Stimulated activated CD4-positive, alpha-beta T cell treated with anti-CD3 and anti-CD28 coated beads, TNF-alpha, amount 100 ng/mL, for 4 hours (primary cell): ENCODE measurements around the gene RARA.
A peak's percentile ranks its signal among the peaks of the same experiment; 100 is the strongest.

ENCODE experiments used
- DNase-seq, 3 experiments: peaks; one replicate each; pipeline ENCODE4 v3.0.0-alpha.2; 2020; ENCODE audit warnings: low read depth in 3 of 3

RARA gene

DNA sequence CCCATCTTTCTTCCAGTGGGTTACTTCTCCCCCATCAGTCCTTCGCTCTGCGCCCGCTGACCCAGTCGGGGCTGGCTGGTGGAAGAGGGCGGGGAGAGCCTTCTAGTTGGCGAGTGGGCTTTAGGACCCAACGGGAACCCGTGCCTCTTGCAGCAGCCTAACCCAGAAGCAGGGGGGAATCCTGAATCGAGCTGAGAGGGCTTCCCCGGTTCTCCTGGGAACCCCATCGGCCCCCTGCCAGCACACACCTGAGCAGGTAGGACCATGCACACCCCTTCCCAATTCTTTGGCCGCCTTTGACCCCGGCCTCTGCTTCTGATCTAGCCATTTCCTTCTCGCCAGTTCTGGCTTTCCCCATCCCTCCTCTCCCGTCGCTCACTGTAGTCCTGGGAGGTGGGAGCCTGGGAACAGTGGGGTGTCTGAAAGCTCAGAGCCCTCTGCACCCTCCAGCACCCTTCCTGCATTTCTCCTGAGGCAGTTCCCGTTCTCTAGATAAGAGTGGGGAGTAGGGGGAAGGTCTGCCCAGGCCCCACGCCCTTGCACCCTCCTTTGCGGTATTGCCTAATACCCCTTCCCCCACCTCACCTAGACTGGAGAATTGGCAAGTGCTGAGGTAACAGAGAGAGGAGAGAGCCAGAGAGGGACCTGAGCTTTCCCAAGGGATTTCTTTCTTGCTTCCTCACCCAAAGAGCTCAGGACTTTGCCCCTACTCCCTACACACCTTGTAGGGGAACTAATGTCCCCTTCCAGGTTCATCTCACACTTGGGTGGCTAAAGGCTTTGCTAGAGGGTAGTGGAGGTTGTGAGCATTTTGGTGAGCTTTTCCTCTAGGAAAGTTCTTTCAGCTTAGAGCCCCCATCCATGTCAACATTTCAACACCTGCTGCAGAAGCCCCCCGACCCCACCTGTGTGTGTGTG, at the start of gene RARA:
Gene RARA, plus strand, starts transcription at position 150 of the 918 bp plus-strand sequence. CDS start 22,039 bp downstream, outside the sequence.
- DNase-seq, result no peak

GRCh38 chr17:40259505-40259904, 49.5 kb upstream of the RARA start:
- no peak for DNase-seq

DNA sequence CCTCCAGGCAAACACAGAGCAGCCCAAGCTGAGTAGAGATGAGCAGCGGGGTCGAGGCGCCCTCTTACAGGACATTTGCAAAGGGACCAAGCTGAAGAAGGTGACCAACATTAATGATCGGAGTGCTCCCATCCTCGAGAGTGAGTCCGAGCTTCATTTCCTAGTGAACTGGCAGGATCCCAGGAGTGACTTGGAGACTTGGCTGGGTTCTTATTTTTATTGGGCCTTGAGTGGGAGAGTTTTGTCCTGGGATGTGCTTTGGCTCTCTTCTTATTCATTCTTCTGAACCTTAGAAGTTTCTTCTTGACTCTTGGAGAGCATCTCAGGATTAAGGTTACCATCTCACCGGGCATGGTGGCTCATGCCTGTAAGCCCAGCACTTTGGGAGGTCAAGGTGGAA, 48.5 kb upstream of the RARA start:
- DNase-seq, result no peak

GRCh38 chr17:40264458-40265185, 44.4 kb upstream of the RARA start:
- no peak for DNase-seq

- DNase-seq, result no peak
Observed at GRCh38 chr17:40265337-40265736, 43.6 kb upstream of the RARA start.

DNA sequence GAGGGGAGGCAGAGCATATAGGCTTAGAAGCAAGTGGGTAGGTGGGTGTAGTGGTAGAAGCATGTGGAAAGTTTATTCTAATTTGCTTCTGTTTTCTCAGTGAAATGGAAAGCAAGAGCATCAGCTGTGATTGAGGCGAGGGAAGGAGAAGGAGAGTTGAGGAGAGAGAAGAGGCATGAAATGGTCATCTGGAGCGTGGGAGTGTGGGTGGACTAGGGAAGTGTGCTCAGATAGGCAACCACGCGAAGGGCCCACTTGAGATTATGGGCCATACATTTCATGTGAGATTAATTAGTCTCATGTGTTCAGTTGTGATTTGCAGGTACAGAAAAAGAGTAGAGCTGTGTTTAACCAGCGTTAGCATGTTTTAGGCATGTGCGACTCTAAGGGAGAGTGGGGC, 42.1 kb upstream of the RARA start:
- no peak for DNase-seq

GRCh38 chr17:40268141-40268712, 40.8 kb upstream of the RARA start:
- no peak for DNase-seq

DNA sequence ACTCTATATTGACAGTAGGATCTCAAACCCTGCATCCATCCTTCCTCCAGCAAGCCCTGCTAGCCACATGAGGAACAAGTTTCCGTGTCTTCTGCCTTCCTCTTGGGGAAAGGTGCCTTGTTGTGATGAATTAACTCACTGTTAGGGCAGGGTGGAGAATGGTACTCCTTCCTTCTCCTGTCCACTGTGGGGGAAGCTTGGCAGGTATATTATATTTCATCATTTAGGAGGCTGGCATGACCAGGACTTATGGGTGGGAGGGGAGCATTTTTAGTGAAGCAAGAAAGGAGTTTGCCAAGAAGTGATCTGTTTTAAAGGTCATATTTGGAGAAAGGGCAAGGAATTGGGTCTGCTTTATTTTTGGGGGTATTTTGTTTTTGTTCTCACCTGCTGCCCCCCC, 30.6 kb upstream of the RARA start:
- DNase-seq, result no peak

DNA sequence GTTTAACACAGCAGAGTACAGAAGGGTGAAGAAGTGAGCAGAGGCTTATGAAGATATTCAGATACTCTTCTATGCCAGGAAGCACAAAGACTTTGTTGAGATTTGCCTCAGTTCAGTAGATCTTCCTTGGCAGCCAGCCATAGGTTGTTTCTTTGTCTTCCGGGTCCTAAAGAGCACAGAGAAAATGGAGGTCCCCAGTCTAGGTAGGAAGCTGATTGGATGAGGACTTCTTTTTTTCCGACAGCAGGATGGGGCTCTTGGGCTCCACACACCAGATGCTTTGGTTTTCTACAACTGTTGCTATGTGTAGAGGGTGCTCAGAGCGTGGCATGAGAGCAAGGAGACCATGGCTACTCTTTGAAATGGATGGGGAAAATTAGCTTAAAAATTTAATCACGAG, 29.6 kb upstream of the RARA start:
- DNase-seq, result no peak

DNA sequence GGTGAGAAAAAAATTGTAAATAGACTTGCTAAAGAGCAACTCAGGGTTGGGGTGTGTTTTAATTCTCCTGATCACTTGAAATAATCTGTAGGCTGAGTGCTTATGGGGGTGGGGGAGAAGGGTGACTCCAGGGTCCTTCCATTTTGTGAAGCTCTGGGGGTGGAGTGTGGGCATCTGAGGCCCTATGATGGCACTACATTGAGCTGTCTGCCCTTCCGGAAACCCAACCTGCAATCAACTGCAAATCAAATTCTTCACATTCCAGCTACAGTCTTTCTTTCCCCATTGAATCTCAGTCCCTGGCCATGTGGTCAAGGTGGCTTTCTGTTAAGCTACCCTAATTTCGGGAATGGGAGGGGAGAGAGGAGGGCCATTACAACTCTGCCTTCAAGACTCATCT, 27.3 kb upstream of the RARA start:
- DNase-seq, result no peak

DNA sequence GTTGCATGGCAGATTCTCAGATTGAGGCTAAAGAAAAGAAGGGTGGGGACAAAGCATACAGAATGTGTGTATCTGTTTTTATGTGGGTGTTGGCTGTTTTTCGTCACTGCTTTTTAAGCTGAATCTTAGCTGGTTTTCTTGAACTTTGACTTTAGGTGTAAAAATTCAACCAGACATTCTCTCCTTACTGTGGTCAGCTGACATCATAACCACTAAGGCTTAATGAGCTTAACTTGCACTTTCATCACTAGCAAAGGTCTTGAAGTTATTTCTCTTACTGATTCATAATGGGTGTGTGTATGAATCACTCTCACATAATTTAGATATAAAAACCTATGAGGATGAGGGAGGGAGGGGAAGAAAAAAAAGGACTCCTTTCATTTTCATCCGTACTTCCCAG, 25.3 kb upstream of the RARA start:
- DNase-seq, result no peak

DNA sequence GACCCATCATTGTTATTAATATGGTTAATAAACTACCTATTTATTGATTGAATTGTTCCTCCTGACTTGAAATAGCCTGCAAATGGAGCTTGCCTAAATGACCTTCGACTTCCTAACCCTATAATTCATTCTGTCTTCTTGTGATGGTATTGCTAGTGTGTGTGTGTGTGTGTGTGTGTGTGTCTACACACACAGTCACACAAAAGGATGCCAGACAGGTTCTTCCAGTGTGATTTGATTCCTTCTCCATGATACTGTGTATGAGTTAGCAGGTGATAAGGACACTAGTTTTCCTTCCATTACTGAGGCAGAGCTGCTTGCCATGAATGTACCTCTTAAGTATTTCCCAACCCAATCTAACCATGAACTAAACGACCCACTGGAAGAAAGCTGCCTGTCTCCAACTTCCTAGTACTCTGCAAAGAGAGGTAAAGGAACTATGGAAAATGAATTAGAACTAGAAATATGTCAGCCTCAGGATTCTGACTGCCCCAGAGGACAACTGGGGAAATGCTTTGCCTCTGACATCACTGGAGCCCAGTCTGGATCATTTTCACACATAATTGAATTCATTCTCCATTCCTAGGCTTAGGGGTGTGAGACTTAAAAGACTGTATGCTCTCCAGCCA, 24.8 kb upstream of the RARA start:
- DNase-seq, result no peak

DNA sequence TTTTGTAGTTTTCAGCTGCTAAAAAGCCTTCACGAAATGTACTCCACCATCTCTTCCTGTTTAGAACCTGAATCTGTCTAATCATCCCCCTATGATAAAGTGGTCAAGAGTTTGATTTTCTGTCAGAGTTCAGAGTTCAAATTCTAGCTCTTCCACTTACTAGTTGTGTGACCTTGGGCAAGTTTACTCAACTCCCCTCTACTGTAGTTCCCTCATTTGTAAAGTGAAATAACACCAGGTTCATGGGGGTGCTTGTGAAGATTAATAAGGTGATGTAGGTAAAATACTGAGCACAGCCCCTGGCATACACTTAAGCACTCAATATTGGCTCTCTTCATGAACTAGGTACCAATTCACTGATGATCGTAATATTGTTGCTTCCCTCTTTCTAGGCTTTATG, 22.5 kb upstream of the RARA start:
- DNase-seq, result no peak

DNA sequence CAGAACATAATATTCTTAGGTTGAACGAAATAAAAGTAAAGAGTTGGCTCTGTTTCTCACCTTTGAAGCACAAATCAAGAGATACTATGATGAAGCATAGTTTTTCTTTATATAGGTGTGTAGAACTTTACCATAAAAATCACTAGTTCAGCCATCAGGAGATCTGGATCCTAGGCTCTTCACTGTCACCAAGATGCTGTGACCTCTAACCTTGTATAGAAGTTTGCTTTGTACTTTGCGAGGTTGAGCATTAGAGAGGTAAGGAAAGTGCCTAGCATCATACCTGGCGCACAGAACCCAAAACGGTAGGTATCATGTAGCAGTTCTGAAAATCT, 21.9 kb upstream of the RARA start:
- no peak for DNase-seq

- DNase-seq, result peak; percentile 90 to 97 (median 97)
Observed at GRCh38 chr17:40287494-40288369, 21.2 kb upstream of the RARA start, which contains the start of gene CDC6. Gene CDC6 (plus strand): TSS chr17:40287879. CDS start chr17:40289421, 1,542 bp downstream.

DNA sequence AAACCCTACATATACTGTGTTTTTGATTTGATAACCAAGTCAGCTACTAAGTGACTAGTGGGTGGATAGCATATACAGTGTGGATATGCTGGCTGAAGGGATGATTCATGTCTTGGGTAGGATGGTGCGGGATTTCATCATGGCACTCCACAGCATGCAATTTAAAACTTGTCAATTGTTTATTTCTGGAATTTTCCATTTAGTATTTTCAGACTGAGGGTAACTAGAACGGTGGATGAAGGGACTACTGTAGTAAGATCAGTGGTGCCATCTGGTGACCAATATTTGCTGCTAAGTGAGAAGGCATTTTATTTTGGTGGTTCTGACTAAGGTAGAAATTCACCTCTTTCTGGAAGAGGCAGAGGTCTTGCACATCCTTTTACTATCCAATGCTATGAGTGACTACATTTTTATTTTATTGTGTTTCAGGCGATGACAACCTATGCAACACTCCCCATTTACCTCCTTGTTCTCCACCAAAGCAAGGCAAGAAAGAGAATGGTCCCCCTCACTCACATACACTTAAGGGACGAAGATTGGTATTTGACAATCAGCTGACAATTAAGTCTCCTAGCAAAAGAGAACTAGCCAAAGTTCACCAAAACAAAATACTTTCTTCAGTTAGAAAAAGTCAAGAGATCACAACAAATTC, 18.2 kb upstream of the RARA start:
- DNase-seq, result no peak

DNA sequence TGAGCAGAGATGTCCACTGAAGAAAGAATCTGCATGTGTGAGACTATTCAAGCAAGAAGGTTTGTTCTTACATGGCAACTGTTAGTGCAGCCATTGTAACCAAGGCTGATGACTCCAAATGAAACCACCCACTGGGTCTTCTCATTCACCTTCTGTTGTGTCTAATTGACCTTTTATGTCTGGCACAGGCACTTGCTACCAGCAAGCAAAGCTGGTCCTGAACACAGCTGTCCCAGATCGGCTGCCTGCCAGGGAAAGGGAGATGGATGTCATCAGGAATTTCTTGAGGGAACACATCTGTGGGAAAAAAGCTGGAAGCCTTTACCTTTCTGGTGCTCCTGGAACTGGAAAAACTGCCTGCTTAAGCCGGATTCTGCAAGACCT, 17.7 kb upstream of the RARA start:
- no peak for DNase-seq

DNA sequence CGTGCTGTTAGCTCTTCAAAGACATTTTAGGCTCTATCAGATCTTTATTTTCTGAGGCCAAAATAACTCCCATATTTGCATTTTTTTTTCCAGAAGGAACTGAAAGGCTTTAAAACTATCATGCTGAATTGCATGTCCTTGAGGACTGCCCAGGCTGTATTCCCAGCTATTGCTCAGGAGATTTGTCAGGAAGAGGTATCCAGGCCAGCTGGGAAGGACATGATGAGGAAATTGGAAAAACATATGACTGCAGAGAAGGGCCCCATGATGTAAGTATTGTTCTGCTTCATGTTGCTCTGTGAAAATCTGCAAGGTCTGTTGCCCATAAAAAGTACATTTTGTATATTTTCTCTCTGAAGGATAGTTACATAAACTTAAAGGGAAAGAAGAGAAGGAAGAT, 15.6 kb upstream of the RARA start:
- DNase-seq, result no peak

DNA sequence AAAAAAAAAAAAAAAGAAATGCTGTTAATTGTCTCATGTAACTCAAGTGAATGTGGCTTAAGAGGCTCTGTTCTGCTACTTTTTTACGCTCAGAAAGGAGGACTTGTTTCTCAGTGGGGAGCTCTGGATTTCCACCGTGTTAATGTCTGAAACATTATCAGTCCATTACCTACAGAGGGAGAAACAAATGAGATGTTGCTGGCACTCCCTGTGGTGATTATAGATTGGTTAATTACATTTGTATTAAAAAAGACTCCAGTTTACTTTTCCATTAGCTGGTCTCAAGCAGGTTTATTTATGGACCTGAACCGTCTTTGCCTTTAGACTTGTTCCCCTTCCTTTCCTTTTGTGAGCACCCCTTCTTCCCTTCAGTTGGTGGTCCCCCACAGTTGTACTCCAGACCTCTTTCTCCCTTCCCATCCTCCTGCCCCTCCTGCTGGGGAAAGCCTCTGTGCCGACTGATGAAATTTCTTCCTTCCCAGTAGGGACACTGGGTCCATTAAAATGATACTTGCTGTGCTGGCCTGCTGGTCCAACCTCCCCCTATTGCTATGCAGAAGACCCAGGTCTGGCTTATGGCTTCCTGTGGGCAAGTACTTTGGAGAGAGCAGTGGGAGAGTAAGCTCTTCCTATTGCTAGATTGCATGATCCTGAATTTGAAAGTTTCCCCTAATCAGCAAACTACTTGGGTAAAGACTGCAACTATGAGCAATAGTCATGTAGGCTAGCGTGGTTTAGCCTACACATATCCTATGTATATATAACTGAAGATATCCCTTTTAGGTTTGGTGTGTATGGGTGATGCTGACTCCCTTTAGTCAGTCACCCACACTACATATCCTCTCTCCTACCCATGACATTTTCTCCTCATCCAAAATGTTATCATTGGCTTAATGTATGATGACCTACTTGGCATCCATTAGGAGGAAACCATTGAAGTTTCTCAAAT, 13.2 kb upstream of the RARA start:
- DNase-seq, result no peak

DNA sequence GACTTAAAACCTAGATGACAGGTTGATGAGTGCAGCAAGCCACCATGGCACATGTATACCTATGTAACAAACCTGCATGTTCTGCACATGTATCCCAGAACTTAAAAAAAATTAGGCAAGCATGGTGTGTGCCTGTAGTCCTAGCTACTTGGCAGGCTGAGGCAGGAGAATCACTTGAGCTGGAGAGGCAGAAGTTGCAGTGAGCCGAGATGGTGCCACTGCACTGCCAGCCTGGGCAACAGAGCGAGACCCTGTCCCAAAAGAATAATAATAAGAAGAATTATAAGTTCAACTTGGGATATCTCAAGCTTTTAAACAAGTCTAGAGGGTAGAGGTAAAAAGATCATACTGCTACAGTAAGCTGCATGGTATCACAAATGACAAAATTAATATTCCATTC, 11.5 kb upstream of the RARA start:
- no peak for DNase-seq
